PFSK-1 (cell line): ENCODE results near the gene CHTF18.

ENCODE experiments used
- POLR2AphosphoS5 ChIP-seq: IDR thresholded peaks from 2 replicates; pipeline ENCODE4 v1.6.1; 2012; ENCODE audit warnings: low read depth, mild to moderate bottlenecking, control low read depth, low read length, moderate library complexity
- SIN3A ChIP-seq: IDR thresholded peaks from 2 replicates; pipeline ENCODE4 v1.6.1; 2012; ENCODE audit warnings: mild to moderate bottlenecking, low read length, moderate library complexity, borderline replicate concordance; ENCODE audit not compliant: insufficient read depth
- TAF1 ChIP-seq: IDR thresholded peaks from 2 replicates; pipeline ENCODE4 v1.6.1; 2012; ENCODE audit warnings: low read length, control low read depth, borderline replicate concordance; ENCODE audit not compliant: insufficient read depth
- TF ChIP-seq, protein P1 (sequence below), 2 experiments: IDR thresholded peaks; 2 replicates each; pipeline versions ENCODE4 v1.6.1 to v1.8.0; 2011 to 2012; ENCODE audit warnings: low read depth in 2 of 2, low read length in 2 of 2, control low read depth in 1 of 2, inconsistent platforms in 1 of 2, mild to moderate bottlenecking in 1 of 2, moderate library complexity in 1 of 2; ENCODE audit not compliant: insufficient read depth in 1 of 2

DNA sequence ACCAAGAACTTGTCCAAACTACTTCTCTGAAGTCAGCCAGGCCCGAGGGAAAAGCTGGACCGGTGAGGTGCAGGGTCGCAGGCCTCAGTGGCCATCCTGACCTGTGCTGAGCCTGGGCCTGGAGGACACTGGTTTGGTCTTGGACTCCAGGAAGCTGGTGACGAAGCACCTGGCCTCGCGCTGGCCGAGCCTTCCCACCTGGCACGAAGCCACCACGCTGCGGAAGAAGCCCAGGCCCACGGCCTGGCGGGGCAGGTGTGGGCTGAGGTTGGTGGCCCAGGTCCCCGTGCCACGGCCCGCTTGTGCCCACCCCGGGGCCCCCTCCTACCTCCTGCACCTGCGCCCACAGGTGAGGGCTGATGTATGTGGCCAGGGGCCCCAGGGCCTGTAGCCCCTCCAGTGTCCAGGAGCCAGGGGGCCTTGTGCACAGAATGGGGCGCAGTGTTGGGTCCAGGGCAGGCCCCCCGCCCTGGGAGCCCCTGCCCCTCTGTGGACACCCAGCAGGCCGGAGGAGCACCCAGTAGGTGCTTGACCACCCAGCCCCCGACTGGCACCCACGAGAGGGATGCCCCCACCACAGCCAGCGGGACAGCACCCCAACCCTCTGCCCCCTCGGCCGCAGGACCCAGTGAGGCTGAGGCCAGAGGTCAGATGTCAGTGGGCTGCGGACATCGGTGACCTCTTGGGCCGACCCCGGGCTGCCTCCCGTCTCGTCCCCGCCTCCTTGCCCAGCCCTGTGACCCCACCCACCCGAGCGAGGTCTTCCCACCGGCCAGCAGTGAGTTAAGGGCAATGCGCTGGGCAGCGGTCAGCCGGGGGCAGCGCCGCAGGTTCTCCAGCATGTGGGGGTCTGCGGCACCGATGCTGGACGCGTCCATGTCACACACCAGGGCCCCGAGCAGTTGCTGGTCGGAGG lies 14.1 kb upstream of the CHTF18 start:
- TF ChIP-seq, protein P1, sequence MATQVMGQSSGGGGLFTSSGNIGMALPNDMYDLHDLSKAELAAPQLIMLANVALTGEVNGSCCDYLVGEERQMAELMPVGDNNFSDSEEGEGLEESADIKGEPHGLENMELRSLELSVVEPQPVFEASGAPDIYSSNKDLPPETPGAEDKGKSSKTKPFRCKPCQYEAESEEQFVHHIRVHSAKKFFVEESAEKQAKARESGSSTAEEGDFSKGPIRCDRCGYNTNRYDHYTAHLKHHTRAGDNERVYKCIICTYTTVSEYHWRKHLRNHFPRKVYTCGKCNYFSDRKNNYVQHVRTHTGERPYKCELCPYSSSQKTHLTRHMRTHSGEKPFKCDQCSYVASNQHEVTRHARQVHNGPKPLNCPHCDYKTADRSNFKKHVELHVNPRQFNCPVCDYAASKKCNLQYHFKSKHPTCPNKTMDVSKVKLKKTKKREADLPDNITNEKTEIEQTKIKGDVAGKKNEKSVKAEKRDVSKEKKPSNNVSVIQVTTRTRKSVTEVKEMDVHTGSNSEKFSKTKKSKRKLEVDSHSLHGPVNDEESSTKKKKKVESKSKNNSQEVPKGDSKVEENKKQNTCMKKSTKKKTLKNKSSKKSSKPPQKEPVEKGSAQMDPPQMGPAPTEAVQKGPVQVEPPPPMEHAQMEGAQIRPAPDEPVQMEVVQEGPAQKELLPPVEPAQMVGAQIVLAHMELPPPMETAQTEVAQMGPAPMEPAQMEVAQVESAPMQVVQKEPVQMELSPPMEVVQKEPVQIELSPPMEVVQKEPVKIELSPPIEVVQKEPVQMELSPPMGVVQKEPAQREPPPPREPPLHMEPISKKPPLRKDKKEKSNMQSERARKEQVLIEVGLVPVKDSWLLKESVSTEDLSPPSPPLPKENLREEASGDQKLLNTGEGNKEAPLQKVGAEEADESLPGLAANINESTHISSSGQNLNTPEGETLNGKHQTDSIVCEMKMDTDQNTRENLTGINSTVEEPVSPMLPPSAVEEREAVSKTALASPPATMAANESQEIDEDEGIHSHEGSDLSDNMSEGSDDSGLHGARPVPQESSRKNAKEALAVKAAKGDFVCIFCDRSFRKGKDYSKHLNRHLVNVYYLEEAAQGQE (IDR thresholded peaks at IDR 0.05; ENCODE audit: insufficient read depth in 1 of 2, low read depth in 2 of 2, low read length in 2 of 2): no peak
- no peak for TF ChIP-seq POLR2AphosphoS5
- no peak for TF ChIP-seq TAF1
- TF ChIP-seq SIN3A: no peak
